ENCODE measurements around the gene BTBD19.
A peak's percentile ranks its signal among the peaks of the same experiment; 100 is the strongest.
"Not testable (repeated sequence)": the region's sequence is repeated elsewhere in the genome, so short reads cannot be mapped to it uniquely, and the experiment has no call there.

Gene BTBD19

GRCh38 chr1:44808063-44808937, at the start of gene BTBD19:
BTBD19 (plus strand) TSS chr1:44808523; CDS start chr1:44808821, 298 bp downstream.
- DNase-seq = peak; percentile 91

GRCh38 chr1:44759077-44759476, 49.2 kb upstream of the BTBD19 start:
- no peak for DNase-seq

- DNase-seq = no peak
Observed at GRCh38 chr1:44760876-44761275, 47.4 kb upstream of the BTBD19 start.

GRCh38 chr1:44766421-44766820, 41.9 kb upstream of the BTBD19 start:
- DNase-seq = not testable (repeated sequence)

GRCh38 chr1:44775078-44775929, 33.0 kb upstream of the BTBD19 start, which contains the start of gene RPS8:
RPS8 (plus strand) TSS chr1:44775540; CDS start chr1:44775597, 57 bp downstream.
- peak; percentile 94 for DNase-seq

- DNase-seq = no peak
Observed at GRCh38 chr1:44775930-44776729, 32.2 kb upstream of the BTBD19 start.

GRCh38 chr1:44776730-44777068, 31.6 kb upstream of the BTBD19 start:
- no peak for DNase-seq

GRCh38 chr1:44777547-44777946, 30.8 kb upstream of the BTBD19 start:
- no peak for DNase-seq

- no peak for DNase-seq
Observed at GRCh38 chr1:44777969-44778635, 30.2 kb upstream of the BTBD19 start.

- DNase-seq = no peak
Observed at GRCh38 chr1:44778705-44779576, 29.4 kb upstream of the BTBD19 start.

- DNase-seq = no peak
Observed at GRCh38 chr1:44780583-44781121, 27.7 kb upstream of the BTBD19 start.

- DNase-seq = no peak
Observed at GRCh38 chr1:44783697-44784093, 24.6 kb upstream of the BTBD19 start.

GRCh38 chr1:44784094-44785028, 24.0 kb upstream of the BTBD19 start:
- no peak for DNase-seq

- no peak for DNase-seq
Observed at GRCh38 chr1:44785029-44785380, 23.3 kb upstream of the BTBD19 start.

GRCh38 chr1:44785501-44786137, 22.7 kb upstream of the BTBD19 start:
- DNase-seq = no peak

- DNase-seq = peak; percentile 65
Observed at GRCh38 chr1:44786138-44786840, 22.0 kb upstream of the BTBD19 start.

- no peak for DNase-seq
Observed at GRCh38 chr1:44786841-44787426, 21.4 kb upstream of the BTBD19 start.

GRCh38 chr1:44787506-44787905, 20.8 kb upstream of the BTBD19 start:
- no peak for DNase-seq

All from EL (cell line).